ENCODE results near the gene FSHR. TPM values are rescaled to one million over a fixed set of nuclear protein-coding genes. Genes with fewer than 3 reads are reported as not detected.

The FSHR gene
- total RNA-seq, 1 donor from 2014 or later: not detected

- H3K9me3 ChIP-seq: no peaks in the 10 kb centered on the region
- intact Hi-C loops (cut with DNase I): no loop called here
- H3K27me3 ChIP-seq: no peaks in the 10 kb centered on the region
- no peak overlapping the region for H3K27ac ChIP-seq
- no peaks in the 10 kb centered on the region for H3K36me3 ChIP-seq
- TF ChIP-seq POLR2AphosphoS5 (IDR thresholded peaks at IDR 0.05; ENCODE audit: insufficient read depth in 1 of 2, low read depth in 1 of 2) (no peak), POLR2A (IDR thresholded peaks at IDR 0.05) (no peak), CTCF (IDR thresholded peaks at IDR 0.05) (peak; percentile 66 to 81 (median 66))
- H3K4me1 ChIP-seq: no peaks in the 10 kb centered on the region
- no peak for DNase-seq (ENCODE audit: extremely low spot score in 2 of 2)
- H3K4me3 ChIP-seq: no peak overlapping the region
These were observed 207.8 kb downstream of the FSHR start for GRCh38 chr2:48946449-48947048.

GRCh38 chr2:48944956-48945355 lies 209.4 kb downstream of the FSHR start:
- Histone ChIP-seq H3K36me3 (no peaks in the 10 kb centered on the region), H3K4me1 (no peaks in the 10 kb centered on the region), H3K9me3 (no peaks in the 10 kb centered on the region), H3K27me3 (no peaks in the 10 kb centered on the region), H3K4me3 (no peak overlapping the region), H3K27ac (no peak overlapping the region)
- intact Hi-C loops (cut with DNase I): no loop called here
- DNase-seq (ENCODE audit: extremely low spot score in 2 of 2): no peak
- TF ChIP-seq CTCF (IDR thresholded peaks at IDR 0.05) (no peak), POLR2AphosphoS5 (IDR thresholded peaks at IDR 0.05; ENCODE audit: insufficient read depth in 1 of 2, low read depth in 1 of 2) (no peak), POLR2A (IDR thresholded peaks at IDR 0.05) (no peak)

GRCh38 chr2:48943436-48943835 lies 210.9 kb downstream of the FSHR start:
- intact Hi-C loops (cut with DNase I): no loop called here
- no peaks in the 10 kb centered on the region for H3K36me3 ChIP-seq
- TF ChIP-seq CTCF (IDR thresholded peaks at IDR 0.05): no peak
- no peak for TF ChIP-seq POLR2A (IDR thresholded peaks at IDR 0.05)
- H3K4me1 ChIP-seq: no peaks in the 10 kb centered on the region
- no peak for DNase-seq (ENCODE audit: extremely low spot score in 2 of 2)
- no peaks in the 10 kb centered on the region for H3K27me3 ChIP-seq
- no peak overlapping the region for H3K27ac ChIP-seq
- H3K9me3 ChIP-seq: no peaks in the 10 kb centered on the region
- H3K4me3 ChIP-seq: no peak overlapping the region

GRCh38 chr2:48941908-48942307 lies 212.4 kb downstream of the FSHR start:
- intact Hi-C loops (cut with DNase I): no loop called here

More at GRCh38 chr2:48941908-48942307, 212.4 kb downstream of the FSHR start:
- Histone ChIP-seq H3K27me3 (no peaks in the 10 kb centered on the region), H3K4me3 (no peak overlapping the region), H3K36me3 (no peaks in the 10 kb centered on the region), H3K9me3 (no peaks in the 10 kb centered on the region), H3K4me1 (no peaks in the 10 kb centered on the region), H3K27ac (no peak overlapping the region)
- TF ChIP-seq POLR2AphosphoS5 (IDR thresholded peaks at IDR 0.05; ENCODE audit: insufficient read depth in 1 of 2, low read depth in 1 of 2) (no peak), CTCF (IDR thresholded peaks at IDR 0.05) (no peak), POLR2A (IDR thresholded peaks at IDR 0.05) (no peak)
- no peak for DNase-seq (ENCODE audit: extremely low spot score in 2 of 2)
